Osteoblast (primary cell): ENCODE data around the gene DRC7. TPM values are rescaled to one million over a fixed set of nuclear protein-coding genes. Genes with fewer than 3 reads are reported as not detected.

Experiments
- DNase-seq: peaks from one replicate; pipeline ENCODE4 v3.0.0; 2011; ENCODE audit warnings: low spot score, mixed read lengths; ENCODE audit not compliant: insufficient read length; ENCODE audit errors: missing footprints
- H2AFZ ChIP-seq: 2 replicates; pipeline ENCODE4 v1.6.0; 2011; ENCODE audit warnings: mild to moderate bottlenecking, low read length
- H3K27ac ChIP-seq: 2 replicates; pipeline ENCODE4 v1.5.1; 2011; ENCODE audit warnings: mild to moderate bottlenecking, low read depth, low read length, moderate library complexity
- H3K27me3 ChIP-seq: 2 replicates; pipeline ENCODE4 v1.6.0; 2012; ENCODE audit warnings: mild to moderate bottlenecking, control low read depth, inconsistent platforms, low read length, moderate library complexity; ENCODE audit not compliant: insufficient read depth
- H3K36me3 ChIP-seq: 2 replicates; pipeline ENCODE4 v1.5.1; 2011; ENCODE audit warnings: mild to moderate bottlenecking, low read length, control low read depth, moderate library complexity; ENCODE audit not compliant: insufficient read depth
- H3K4me1 ChIP-seq: 2 replicates; pipeline ENCODE4 v1.5.1; 2011; ENCODE audit warnings: mild to moderate bottlenecking, low read length, control low read depth, moderate library complexity; ENCODE audit not compliant: insufficient read depth
- H3K4me2 ChIP-seq: 2 replicates; pipeline ENCODE4 v1.6.0; 2011; ENCODE audit warnings: mild to moderate bottlenecking, low read length; ENCODE audit not compliant: insufficient read depth
- H3K4me3 ChIP-seq: fragments of 200-600 bp; sonication (generic); 3 replicates; pipeline ENCODE4 v1.5.1; 2012; ENCODE audit warnings: mild to moderate bottlenecking, low read length, inconsistent platforms; ENCODE audit not compliant: insufficient read depth
- H3K79me2 ChIP-seq: 2 replicates; pipeline ENCODE4 v1.6.0; 2012; ENCODE audit warnings: mild to moderate bottlenecking, low read length, control low read depth, inconsistent platforms; ENCODE audit not compliant: insufficient read depth
- H3K9me3 ChIP-seq: 2 replicates; pipeline ENCODE4 v1.5.1; 2011; ENCODE audit warnings: low read depth, low read length, control low read depth
- H4K20me1 ChIP-seq: 2 replicates; pipeline ENCODE4 v1.6.0; 2012; ENCODE audit warnings: mild to moderate bottlenecking, low read length, control low read depth; ENCODE audit not compliant: insufficient read depth
- CTCF ChIP-seq: IDR thresholded peaks from 2 replicates; pipeline ENCODE4 v1.5.1; 2011; ENCODE audit warnings: mild to moderate bottlenecking, low read depth, low read length, moderate library complexity; ENCODE audit errors: extremely low read depth
- total RNA-seq: library from RNA; depleted of rRNA; stranded (reverse); fragments of >200 nt; gene quantifications from 2 replicates; pipeline ENCODE4 v1.2.3, GENCODE V29; 2012

Gene DRC7
- total RNA-seq, 1 donor = not detected

- TF ChIP-seq CTCF = no peak
- DNase-seq = no peak
- H3K79me2 ChIP-seq = no peaks in the 10 kb centered on the region
- peaks cover 7% of the 10 kb centered on the region for H3K36me3 ChIP-seq
- H3K4me2 ChIP-seq = no peak overlapping the region
- H3K9me3 ChIP-seq = no peaks in the 10 kb centered on the region
- H3K27me3 ChIP-seq = no peaks in the 10 kb centered on the region
- H3K4me1 ChIP-seq = no peaks in the 10 kb centered on the region
- no peak overlapping the region for H2AFZ ChIP-seq
- H4K20me1 ChIP-seq = peaks cover 6% of the 10 kb centered on the region
- no peak overlapping the region for H3K4me3 ChIP-seq
- no peak overlapping the region for H3K27ac ChIP-seq
These were observed 57.6 kb downstream of the DRC7 start for GRCh38 chr16:57752203-57752580.

GRCh38 chr16:57752581-57753447, 58.2 kb downstream of the DRC7 start:
- Histone ChIP-seq H3K4me2 (no peak overlapping the region), H4K20me1 (peaks cover 6% of the 10 kb centered on the region), H3K4me3 (no peak overlapping the region), H3K4me1 (no peaks in the 10 kb centered on the region), H3K27ac (no peak overlapping the region), H2AFZ (no peak overlapping the region), H3K27me3 (no peaks in the 10 kb centered on the region), H3K36me3 (peaks cover 7% of the 10 kb centered on the region), H3K9me3 (no peaks in the 10 kb centered on the region), H3K79me2 (no peaks in the 10 kb centered on the region)
- no peak for DNase-seq
- TF ChIP-seq CTCF = no peak

- TF ChIP-seq CTCF = no peak
- Histone ChIP-seq H3K27ac (no peak overlapping the region), H4K20me1 (peaks cover 6% of the 10 kb centered on the region), H2AFZ (no peak overlapping the region), H3K4me2 (no peak overlapping the region), H3K4me1 (no peaks in the 10 kb centered on the region), H3K27me3 (no peaks in the 10 kb centered on the region), H3K36me3 (peaks cover 7% of the 10 kb centered on the region), H3K79me2 (no peaks in the 10 kb centered on the region), H3K4me3 (no peak overlapping the region), H3K9me3 (no peaks in the 10 kb centered on the region)
- peak; percentile 85 for DNase-seq
These were observed 59.1 kb downstream of the DRC7 start for GRCh38 chr16:57753448-57754353.
